ENCODE results near the gene HYLS1.

GRCh38 chr11:125869521-125869920 is 17.9 kb upstream of the HYLS1 start:
- TF ChIP-seq POLR2AphosphoS5 (IDR thresholded peaks at IDR 0.05) (no peak), CTCF (IDR thresholded peaks at IDR 0.05) (no peak), POLR2A (IDR thresholded peaks at IDR 0.05) (no peak), EP300 (IDR thresholded peaks at IDR 0.05) (no peak)
